GM23338 (cell line): ENCODE results near the gene OXCT2.
"Not testable (repeated sequence)": the region's sequence is repeated elsewhere in the genome, so short reads cannot be mapped to it uniquely, and the experiment has no call there.

Experiments
- CREB1 ChIP-seq: fragments of 250-450 bp; sonication (Bioruptor Pico); IDR thresholded peaks from 2 replicates; pipeline ENCODE4 v1.5.0; 2020; ENCODE audit warnings: low read depth, mild to moderate bottlenecking, moderate library complexity
- CTCF ChIP-seq, 2 experiments: fragments of 200-600 bp in 1 of 2; sonication (generic) in 1 of 2; conservative IDR thresholded peaks; 2 replicates each; pipeline versions ENCODE4 v1.5.1 to v1.6.1; 2016 to 2017; ENCODE audit warnings: antibody characterized with exemption in 2 of 2, low read depth in 2 of 2, mild to moderate bottlenecking in 2 of 2, moderate library complexity in 1 of 2
- ETS1 ChIP-seq: IDR thresholded peaks from 2 replicates; pipeline ENCODE4 v1.6.1; 2016; ENCODE audit warnings: antibody characterized with exemption
- EZH2 ChIP-seq: fragments of 200-600 bp; sonication (generic); IDR thresholded peaks from one replicate; pipeline ENCODE4 v1.8.0; 2017; ENCODE audit warnings: antibody characterized with exemption, mild to moderate bottlenecking, low read depth; ENCODE audit not compliant: unreplicated experiment
- EZH2phosphoT487 ChIP-seq: fragments of 200-600 bp; sonication (generic); IDR thresholded peaks from one replicate; pipeline ENCODE4 v1.8.1; 2018; ENCODE audit warnings: antibody characterized with exemption; ENCODE audit not compliant: unreplicated experiment
- JUNB ChIP-seq: IDR thresholded peaks from one replicate; pipeline ENCODE4 v1.6.1; 2016; ENCODE audit warnings: antibody characterized with exemption; ENCODE audit not compliant: unreplicated experiment
- NANOG ChIP-seq: IDR thresholded peaks from 2 replicates; pipeline ENCODE4 v1.6.1; 2016; ENCODE audit warnings: antibody characterized with exemption, borderline replicate concordance
- POLR2AphosphoS5 ChIP-seq: IDR thresholded peaks from 2 replicates; pipeline ENCODE4 v1.6.1; 2016; ENCODE audit warnings: antibody characterized with exemption, low read depth
- REST ChIP-seq: IDR thresholded peaks from one replicate; pipeline ENCODE4 v1.6.1; 2018; ENCODE audit warnings: antibody characterized with exemption; ENCODE audit not compliant: unreplicated experiment
- STAT1 ChIP-seq: IDR thresholded peaks from one replicate; pipeline ENCODE4 v1.6.1; 2016; ENCODE audit warnings: antibody characterized with exemption; ENCODE audit not compliant: unreplicated experiment
- ZNF114 ChIP-seq: fragments of 250-450 bp; sonication (Bioruptor Pico); IDR thresholded peaks from 2 replicates; pipeline ENCODE4 v1.5.0; 2020; ENCODE audit warnings: mild to moderate bottlenecking, moderate library complexity
- ZNF331 ChIP-seq: fragments of 250-450 bp; sonication (Bioruptor Pico); IDR thresholded peaks from 2 replicates; pipeline ENCODE4 v1.5.0; 2020; ENCODE audit warnings: low read depth, mild to moderate bottlenecking, moderate library complexity
- ZNF462 ChIP-seq: fragments of 250-450 bp; sonication (Bioruptor Pico); IDR thresholded peaks from 2 replicates; pipeline ENCODE4 v1.5.0; 2020; ENCODE audit warnings: mild to moderate bottlenecking, moderate library complexity

- TF ChIP-seq CTCF (conservative IDR thresholded peaks at IDR 0.05; ENCODE audit: low read depth in 2 of 2) = peak in 1 of 2 experiments; percentile 66; a peak in 2 of 4 replicates
- TF ChIP-seq EZH2; REST; POLR2AphosphoS5; STAT1; CREB1; JUNB; ETS1; EZH2phosphoT487; NANOG; ZNF462 (CRISPR knock-in tag); ZNF114; ZNF331 (CRISPR knock-in tag): not testable (repeated sequence)
Observed at GRCh38 chr1:39798859-39799769, 28.0 kb upstream of the OXCT2 start.
